HTR-8/SVneo (cell line): Measurements from ENCODE around the gene HS6ST2.

Experiments
- DNase-seq: peaks from one replicate; pipeline ENCODE4 v3.0.0; 2011; ENCODE audit warnings: low spot score, mixed read lengths; ENCODE audit not compliant: insufficient read length
- FAIRE-seq: peaks from 2 replicates; lab custom pipeline; 2011; peaks lifted over from hg19 to GRCh38; lab: Jason Lieb, UNC

HS6ST2 gene

GRCh38 chrX:132708529-132708928 is 249.9 kb downstream of the HS6ST2 start:
- FAIRE-seq: no peak
- DNase-seq: no peak

GRCh38 chrX:132704769-132705168 is 253.7 kb downstream of the HS6ST2 start:
- DNase-seq: no peak
- FAIRE-seq: no peak

GRCh38 chrX:132694382-132694781 is 264.0 kb downstream of the HS6ST2 start:
- FAIRE-seq (no peak), DNase-seq (no peak)

GRCh38 chrX:132692526-132692925 is 265.9 kb downstream of the HS6ST2 start:
- DNase-seq (no peak), FAIRE-seq (no peak)

GRCh38 chrX:132692066-132692465 is 266.4 kb downstream of the HS6ST2 start:
- no peak for FAIRE-seq

GRCh38 chrX:132689612-132690563 is 268.5 kb downstream of the HS6ST2 start:
- FAIRE-seq: no peak
- no peak for DNase-seq

More at GRCh38 chrX:132692066-132692465, 266.4 kb downstream of the HS6ST2 start:
- DNase-seq: no peak

GRCh38 chrX:132685276-132685675 is 273.2 kb downstream of the HS6ST2 start:
- DNase-seq (no peak), FAIRE-seq (no peak)

GRCh38 chrX:132677233-132677716 is 281.2 kb downstream of the HS6ST2 start:
- FAIRE-seq (no peak), DNase-seq (no peak)

GRCh38 chrX:132676561-132677186 is 281.8 kb downstream of the HS6ST2 start:
- no peak for FAIRE-seq
- DNase-seq: no peak

GRCh38 chrX:132676102-132676501 is 282.3 kb downstream of the HS6ST2 start:
- FAIRE-seq (no peak), DNase-seq (no peak)

- FAIRE-seq (no peak), DNase-seq (no peak)
Measured at GRCh38 chrX:132673331-132673730, 285.1 kb downstream of the HS6ST2 start.

- FAIRE-seq (no peak), DNase-seq (no peak)
Measured at GRCh38 chrX:132671229-132671641, 287.2 kb downstream of the HS6ST2 start.

GRCh38 chrX:132669142-132669541 is 289.3 kb downstream of the HS6ST2 start:
- DNase-seq: no peak
- no peak for FAIRE-seq

- no peak for FAIRE-seq
- DNase-seq: no peak
Measured at GRCh38 chrX:132668178-132668577, 290.3 kb downstream of the HS6ST2 start.

- no peak for FAIRE-seq
- no peak for DNase-seq
Measured at GRCh38 chrX:132665676-132666075, 292.8 kb downstream of the HS6ST2 start.

- FAIRE-seq: no peak
- no peak for DNase-seq
Measured at GRCh38 chrX:132664273-132664672, 294.2 kb downstream of the HS6ST2 start.

- DNase-seq: no peak
- FAIRE-seq: no peak
Measured at GRCh38 chrX:132662844-132663243, 295.6 kb downstream of the HS6ST2 start.

GRCh38 chrX:132657876-132658275 is 300.6 kb downstream of the HS6ST2 start:
- FAIRE-seq (no peak), DNase-seq (no peak)

GRCh38 chrX:132652871-132653270 is 305.6 kb downstream of the HS6ST2 start:
- FAIRE-seq: no peak
- DNase-seq: no peak

- DNase-seq (no peak), FAIRE-seq (no peak)
Measured at GRCh38 chrX:132651421-132652086, 306.9 kb downstream of the HS6ST2 start.

GRCh38 chrX:132648895-132649294 is 309.5 kb downstream of the HS6ST2 start:
- DNase-seq: no peak

More at GRCh38 chrX:132648895-132649294, 309.5 kb downstream of the HS6ST2 start:
- FAIRE-seq: no peak
